Endothelial cell of umbilical vein (primary cell): ENCODE results near the gene LENG8. TPM values are rescaled to one million over a fixed set of nuclear protein-coding genes. Genes with fewer than 3 reads are reported as not detected.

Experiments
- BruUV-seq: library from RNA; stranded (reverse); fragments of 400-500 nt; replicated peaks from 2 replicates; lab custom pipeline; 2021; lab: Mats Ljungman, UMichigan
- CTCF ChIA-PET: fragments of 300-600, 350-600 bp; sonication (Branson Sonifier 250); formaldehyde crosslinking; loops from one replicate; lab custom pipeline; 2021; ENCODE audit warnings: antibody characterized with exemption, inconsistent platforms; lab: Charles Lee
- POLR2A ChIA-PET: fragments of 300-600, 350-600 bp; sonication (Branson Sonifier 250); formaldehyde crosslinking; loops from one replicate; lab custom pipeline; 2021; ENCODE audit warnings: antibody characterized with exemption, inconsistent platforms; lab: Charles Lee
- DNase-seq: peaks from one replicate; pipeline ENCODE4 v3.0.0-alpha.2; 2011; ENCODE audit warnings: low read depth, low spot score
- FAIRE-seq: peaks from 2 replicates; lab custom pipeline; 2011; peaks lifted over from hg19 to GRCh38; lab: Jason Lieb, UNC
- H2AFZ ChIP-seq: 2 replicates; pipeline ENCODE4 v1.6.0; 2012; ENCODE audit warnings: low read depth, low read length, control low read depth, inconsistent platforms
- H3K27ac ChIP-seq: 2 replicates; pipeline ENCODE4 v1.5.1; 2011; ENCODE audit warnings: low read depth, mild to moderate bottlenecking, control low read depth, low read length, moderate library complexity; ENCODE audit not compliant: insufficient read depth
- H3K27me3 ChIP-seq, 2 experiments: 2 replicates each; pipeline versions ENCODE4 v1.6.0 to v1.6.1; 2011; ENCODE audit warnings: low read length in 2 of 2, mixed read lengths in 1 of 2; ENCODE audit not compliant: control insufficient read depth in 2 of 2, insufficient read depth in 2 of 2
- H3K36me3 ChIP-seq, 2 experiments: 2 replicates in 1 of 2; 3 replicates in 1 of 2; pipeline ENCODE4 v1.5.1; 2011; ENCODE audit warnings: low read length in 2 of 2, mild to moderate bottlenecking in 1 of 2, moderate library complexity in 1 of 2; ENCODE audit not compliant: control insufficient read depth in 2 of 2, insufficient read depth in 2 of 2; ENCODE audit errors: extremely low read depth in 1 of 2
- H3K4me1 ChIP-seq: 3 replicates; pipeline ENCODE4 v1.5.1; 2011; ENCODE audit warnings: mild to moderate bottlenecking, low read length; ENCODE audit not compliant: control insufficient read depth, insufficient read depth; ENCODE audit errors: extremely low read depth
- H3K4me2 ChIP-seq: 2 replicates; pipeline ENCODE4 v1.6.1; 2011; ENCODE audit warnings: low read length, control low read depth, mixed read lengths; ENCODE audit not compliant: insufficient read depth
- H3K4me3 ChIP-seq, 3 experiments: fragments of 200-600 bp in 1 of 3; sonication (generic), shearing (Covaris generic) in 1 of 3; replicated peaks in 1 of 3; 2 replicates each; pipeline ENCODE4 v1.5.1; 2011 to 2016; ENCODE audit warnings: control low read depth in 3 of 3, low read length in 3 of 3, mild to moderate bottlenecking in 2 of 3, inconsistent platforms in 1 of 3, low read depth in 1 of 3, moderate library complexity in 1 of 3; ENCODE audit not compliant: insufficient read depth in 1 of 3
- H3K79me2 ChIP-seq: 2 replicates; pipeline ENCODE4 v1.6.0; 2012; ENCODE audit warnings: low read length, inconsistent platforms; ENCODE audit not compliant: control insufficient read depth, insufficient read depth
- H3K9ac ChIP-seq: replicated peaks from 2 replicates; pipeline ENCODE3; 2011; ENCODE audit warnings: low read length, control low read depth; ENCODE audit not compliant: insufficient read depth; ENCODE audit errors: extremely low read depth
- H3K9me1 ChIP-seq: replicated peaks from 3 replicates; pipeline ENCODE4 v1.6.0; 2011; ENCODE audit warnings: mild to moderate bottlenecking, low read length; ENCODE audit not compliant: control insufficient read depth, insufficient read depth; ENCODE audit errors: extremely low read depth
- H3K9me3 ChIP-seq: replicated peaks from 2 replicates; pipeline ENCODE4 v1.5.1; 2012; ENCODE audit warnings: low read length, inconsistent platforms; ENCODE audit not compliant: control insufficient read depth, insufficient read depth
- H4K20me1 ChIP-seq: replicated peaks from 2 replicates; pipeline ENCODE3; 2011; ENCODE audit warnings: mild to moderate bottlenecking, low read length; ENCODE audit not compliant: control insufficient read depth, insufficient read depth; ENCODE audit errors: extremely low read depth
- CTCF ChIP-seq, 2 donors: IDR thresholded peaks; 1 replicate in 1 of 2; 2 replicates in 1 of 2; pipeline ENCODE4 v1.5.1; 2011; ENCODE audit warnings: low read length in 2 of 2, mild to moderate bottlenecking in 2 of 2, moderate library complexity in 2 of 2, control low read depth in 1 of 2, inconsistent platforms in 1 of 2, low read depth in 1 of 2; ENCODE audit not compliant: insufficient read depth in 1 of 2; ENCODE audit errors: extremely low read depth in 1 of 2
- EZH2 ChIP-seq: IDR thresholded peaks from 2 replicates; pipeline ENCODE4 v1.6.1; 2012; ENCODE audit warnings: borderline replicate concordance, low read depth, mild to moderate bottlenecking, moderate library complexity, low read length, inconsistent platforms; ENCODE audit not compliant: severe bottlenecking
- FOS ChIP-seq: IDR thresholded peaks from 2 replicates; pipeline ENCODE4 v1.6.1; 2011; ENCODE audit warnings: mild to moderate bottlenecking, low read length, moderate library complexity, borderline replicate concordance; ENCODE audit not compliant: insufficient read depth
- GATA2 ChIP-seq: IDR thresholded peaks from 2 replicates; pipeline ENCODE4 v1.7.0; 2011; ENCODE audit warnings: low read depth, mild to moderate bottlenecking, moderate library complexity, mixed read lengths, low read length; ENCODE audit not compliant: insufficient read length, insufficient read depth
- JUN ChIP-seq: IDR thresholded peaks from 2 replicates; pipeline ENCODE4 v1.6.1; 2011; ENCODE audit warnings: borderline replicate concordance, low read depth; ENCODE audit not compliant: insufficient read length, insufficient read depth
- MAX ChIP-seq: IDR thresholded peaks from 2 replicates; pipeline ENCODE4 v1.6.1; 2011; ENCODE audit not compliant: insufficient read depth, insufficient read length
- MYC ChIP-seq: IDR thresholded peaks from one replicate; pipeline ENCODE4 v1.6.1; 2011; ENCODE audit warnings: mild to moderate bottlenecking, low read depth, low read length
- POLR2A ChIP-seq: IDR thresholded peaks from 2 replicates; pipeline ENCODE4 v1.6.1; 2012; ENCODE audit warnings: low read depth, mild to moderate bottlenecking, control low read depth, low read length
- POLR2AphosphoS5 ChIP-seq: IDR thresholded peaks from 2 replicates; pipeline ENCODE4 v1.6.1; 2012; ENCODE audit warnings: low read depth, mild to moderate bottlenecking, control low read depth, low read length, moderate library complexity; ENCODE audit not compliant: insufficient read depth
- dilution Hi-C: fragments of 300-500 bp; cut with MboI; formaldehyde crosslinking; loops from one replicate; pipeline ENCODE4 v1.15.0; 2019; ENCODE audit warnings: low sequenced_read_pairs; ENCODE audit not compliant: extremely low pct_ligation_motif_present
- intact Hi-C: fragments of 100-400 bp; cut with micrococcal nuclease; formaldehyde crosslinking; loops from one replicate; pipeline ENCODE4 v1.10.0; 2022
- polyA plus RNA-seq, 4 experiments: library from polyadenylated mRNA; depleted of rRNA in 3 of 4; stranded (reverse) in 3 of 4; unstranded in 1 of 4; fragments of >200 nt; gene quantifications; 2 replicates each; pipeline versions ENCODE4 v1.2.1 to v1.2.3, GENCODE V29; 2011 to 2012; ENCODE audit warnings: missing spikeins in 1 of 4
- total RNA-seq: library from RNA; stranded (reverse); gene quantifications from 2 replicates; pipeline ENCODE4 v1.2.3, GENCODE V29; 2021

The LENG8 gene
- total and polyA plus RNA-seq, 2 donors (not counting 3 experiments of a cell fraction or from before 2014, with no cell fraction given) = 130 to 218 TPM

- Histone ChIP-seq H3K9ac (no peak overlapping the region), H4K20me1 (no peaks in the 10 kb centered on the region), H3K4me1 (no peaks in the 10 kb centered on the region), H3K27me3 (peaks cover 4 to 5% of the 10 kb centered on the region in 2 experiments), H2AFZ (no peak overlapping the region), H3K27ac (no peak overlapping the region), H3K36me3 (no peaks in the 10 kb centered on the region), H3K9me3 (no peaks in the 10 kb centered on the region), H3K4me2 (no peak overlapping the region), H3K9me1 (no peaks in the 10 kb centered on the region), H3K79me2 (no peaks in the 10 kb centered on the region), H3K4me3 (no peak overlapping the region)
- intact Hi-C loops (no loop called here), dilution Hi-C loops (no loop called here)
- DNase-seq = no peak
- no TSS peak for BruUV-seq
- TF ChIP-seq JUN = no peak
- FAIRE-seq = no peak
- ChIA-PET POLR2A (no interaction called here), CTCF (no interaction called here)
Observed at GRCh38 chr19:54426291-54426931, 22.6 kb upstream of the LENG8 start.

GRCh38 chr19:54427586-54427985, 21.4 kb upstream of the LENG8 start:
- BruUV-seq = no TSS peak

More at GRCh38 chr19:54427586-54427985, 21.4 kb upstream of the LENG8 start:
- Histone ChIP-seq H3K9me3 (no peaks in the 10 kb centered on the region), H3K4me2 (no peak overlapping the region), H3K79me2 (no peaks in the 10 kb centered on the region), H4K20me1 (no peaks in the 10 kb centered on the region), H3K9me1 (no peaks in the 10 kb centered on the region), H2AFZ (no peak overlapping the region), H3K4me1 (no peaks in the 10 kb centered on the region), H3K27me3 (peaks cover 0 to 2% of the 10 kb centered on the region in 2 experiments), H3K9ac (no peak overlapping the region), H3K36me3 (no peaks in the 10 kb centered on the region), H3K4me3 (no peak overlapping the region), H3K27ac (no peak overlapping the region)
- dilution Hi-C loops = no loop called here
- CTCF ChIA-PET = interaction anchor here (4.1 kb wide), 1 partner anchor 11 kb away, joined by 21 read pairs; no protein-coding TSS in a partner anchor
- POLR2A ChIA-PET = no interaction called here
- FAIRE-seq = no peak
- intact Hi-C loops = no loop called here
- TF ChIP-seq CTCF (IDR thresholded peaks at IDR 0.05; ENCODE audit: extremely low read depth in 1 of 2, insufficient read depth in 1 of 2, low read depth in 1 of 2, low read length in 2 of 2) (no peak), MYC (no peak), GATA2 (no peak), MAX (no peak), FOS (no peak), POLR2AphosphoS5 (no peak), JUN (no peak), POLR2A (no peak), EZH2 (no peak)
- DNase-seq = no peak
